IMR-90 (cell line): ENCODE data around the gene TIMM29. TPM values are rescaled to one million over a fixed set of nuclear protein-coding genes. Genes with fewer than 3 reads are reported as not detected.

Experiments used
- ATAC-seq: fragments of 200-7000 bp; cut with Tn5 transposase; 2 replicates; pipeline ENCODE4 v1.9.1; 2020; ENCODE audit warnings: low read depth, mild to moderate bottlenecking, moderate library complexity
- BruUV-seq: library from RNA; stranded (reverse); fragments of 400-500 nt; replicated peaks from 2 replicates; lab custom pipeline; 2021; lab: Mats Ljungman, UMichigan
- CTCF ChIA-PET: fragments of 300-600 bp; formaldehyde crosslinking; extraction: SDS; loops from one replicate; lab custom pipeline; 2021; ENCODE audit warnings: antibody characterized with exemption; lab: Yijun Ruan, JAX
- POLR2A ChIA-PET: fragments of 300-600 bp; sonication (Branson Sonifier 250); formaldehyde crosslinking; loops from one replicate; lab custom pipeline; 2022; ENCODE audit warnings: antibody characterized with exemption; ENCODE audit not compliant: unreplicated experiment; lab: Charles Lee
- DNase-seq: peaks from one replicate; pipeline ENCODE4 v3.0.0; 2013
- H2AFZ ChIP-seq: replicated peaks from 2 replicates; pipeline ENCODE3; 2013; ENCODE audit warnings: low read length, mild to moderate bottlenecking; ENCODE audit not compliant: poor library complexity
- H2AK5ac ChIP-seq: 2 replicates; pipeline ENCODE4 v1.6.1; 2013; ENCODE audit warnings: low read depth, low read length, inconsistent platforms
- H2AK9ac ChIP-seq: replicated peaks from 2 replicates; pipeline ENCODE3; 2013; ENCODE audit warnings: mild to moderate bottlenecking, low read depth, low read length, moderate library complexity; ENCODE audit not compliant: poor library complexity
- H2BK120ac ChIP-seq: 2 replicates; pipeline ENCODE4 v1.6.1; 2013; ENCODE audit warnings: low read depth, low read length, inconsistent platforms
- H2BK15ac ChIP-seq: 3 replicates; pipeline ENCODE4 v1.6.1; 2013; ENCODE audit warnings: low read depth, low read length, inconsistent platforms
- H2BK20ac ChIP-seq: 2 replicates; pipeline ENCODE4 v1.6.1; 2013; ENCODE audit warnings: low read depth, mild to moderate bottlenecking, inconsistent platforms, low read length, moderate library complexity
- H2BK5ac ChIP-seq: 2 replicates; pipeline ENCODE4 v1.6.1; 2013; ENCODE audit warnings: mild to moderate bottlenecking, low read depth, low read length, inconsistent platforms; ENCODE audit not compliant: poor library complexity, severe bottlenecking
- H3K14ac ChIP-seq: replicated peaks from 2 replicates; pipeline ENCODE4 v1.6.1; 2013; ENCODE audit warnings: low read depth, low read length, inconsistent platforms
- H3K18ac ChIP-seq: 2 replicates; pipeline ENCODE4 v1.6.1; 2013; ENCODE audit warnings: low read depth, low read length, control low read depth
- H3K23ac ChIP-seq: 2 replicates; pipeline ENCODE4 v1.6.1; 2013; ENCODE audit warnings: low read depth, low read length, inconsistent platforms
- H3K27ac ChIP-seq: 2 replicates; pipeline ENCODE4 v1.5.1; 2013; ENCODE audit warnings: mild to moderate bottlenecking, control low read depth, low read length; ENCODE audit not compliant: insufficient read depth
- H3K27me3 ChIP-seq: 2 replicates; pipeline ENCODE4 v1.6.1; 2013; ENCODE audit warnings: low read length; ENCODE audit not compliant: control insufficient read depth, insufficient read depth
- H3K36me3 ChIP-seq: 2 replicates; pipeline ENCODE4 v1.6.1; 2013; ENCODE audit warnings: low read length, mixed read lengths; ENCODE audit not compliant: control insufficient read depth, insufficient read depth
- H3K4ac ChIP-seq: 2 replicates; pipeline ENCODE4 v1.6.1; 2013; ENCODE audit warnings: low read depth, low read length, inconsistent platforms
- H3K4me1 ChIP-seq: 2 replicates; pipeline ENCODE4 v1.6.1; 2013; ENCODE audit warnings: low read length, mixed read lengths; ENCODE audit not compliant: control insufficient read depth, insufficient read depth
- H3K4me2 ChIP-seq: 2 replicates; pipeline ENCODE4 v1.6.1; 2013; ENCODE audit warnings: low read depth, mild to moderate bottlenecking, control low read depth, low read length, moderate library complexity
- H3K4me3 ChIP-seq: 2 replicates; pipeline ENCODE4 v1.5.1; 2013; ENCODE audit warnings: low read depth, mild to moderate bottlenecking, control low read depth, low read length, moderate library complexity; ENCODE audit not compliant: insufficient read depth
- H3K56ac ChIP-seq: 2 replicates; pipeline ENCODE4 v1.6.1; 2013; ENCODE audit warnings: low read length, inconsistent platforms; ENCODE audit not compliant: insufficient read depth; ENCODE audit errors: extremely low read depth
- H3K79me1 ChIP-seq, 2 experiments: 2 replicates each; pipeline ENCODE4 v1.6.1; 2013; ENCODE audit warnings: low read length in 2 of 2, inconsistent platforms in 1 of 2, low read depth in 1 of 2
- H3K9ac ChIP-seq: 2 replicates; pipeline ENCODE4 v1.6.1; 2013; ENCODE audit warnings: low read depth, low read length, control low read depth
- H3K9me1 ChIP-seq: 2 replicates; pipeline ENCODE4 v1.6.1; 2013; ENCODE audit warnings: low read length, inconsistent platforms; ENCODE audit not compliant: insufficient read depth
- H3K9me3 ChIP-seq: 2 replicates; pipeline ENCODE4 v1.6.1; 2013; ENCODE audit warnings: low read length; ENCODE audit not compliant: control insufficient read depth, insufficient read depth
- H4K20me1 ChIP-seq: 2 replicates; pipeline ENCODE4 v1.6.1; 2013; ENCODE audit warnings: low read length, inconsistent platforms; ENCODE audit not compliant: insufficient read depth
- H4K5ac ChIP-seq: 2 replicates; pipeline ENCODE4 v1.6.1; 2013; ENCODE audit warnings: mild to moderate bottlenecking, low read depth, low read length, control low read depth
- H4K8ac ChIP-seq, 2 experiments: 2 replicates each; pipeline ENCODE4 v1.6.1; 2013; ENCODE audit warnings: low read depth in 2 of 2, low read length in 2 of 2, control low read depth in 1 of 2, inconsistent platforms in 1 of 2
- H4K91ac ChIP-seq: 2 replicates; pipeline ENCODE4 v1.6.1; 2013; ENCODE audit warnings: low read depth, low read length, inconsistent platforms; ENCODE audit not compliant: insufficient read depth
- CHD1 ChIP-seq: IDR thresholded peaks from 2 replicates; pipeline ENCODE4 v1.6.1; 2012; ENCODE audit warnings: low read depth, low read length, improper control_type of control experiment
- ELK1 ChIP-seq: fragments of 150-350 bp; IDR thresholded peaks from 2 replicates; pipeline ENCODE4 v1.6.1; 2016; ENCODE audit warnings: low read depth, mild to moderate bottlenecking, low read length, moderate library complexity, borderline replicate concordance
- FOS ChIP-seq: fragments of 150-350 bp; IDR thresholded peaks from 2 replicates; pipeline ENCODE4 v1.6.1; 2016; ENCODE audit warnings: low read depth, low read length
- MXI1 ChIP-seq: IDR thresholded peaks from 2 replicates; pipeline ENCODE4 v1.6.1; 2012; ENCODE audit warnings: low read depth, mild to moderate bottlenecking, low read length, moderate library complexity, borderline replicate concordance
- POLR2A ChIP-seq: IDR thresholded peaks from 2 replicates; pipeline ENCODE4 v1.6.1; 2012; ENCODE audit warnings: mild to moderate bottlenecking, low read depth, low read length
- RAD21 ChIP-seq: IDR thresholded peaks from 2 replicates; pipeline ENCODE4 v1.6.1; 2012; ENCODE audit warnings: low read length, improper control_type of control experiment
- RFX5 ChIP-seq: IDR thresholded peaks from 2 replicates; pipeline ENCODE4 v1.8.0; 2012; ENCODE audit warnings: low read depth, mild to moderate bottlenecking, low read length, moderate library complexity
- SMC3 ChIP-seq: fragments of 150-350 bp; IDR thresholded peaks from 2 replicates; pipeline ENCODE4 v1.6.1; 2016; ENCODE audit warnings: low read depth, mild to moderate bottlenecking, antibody characterized with exemption, low read length, moderate library complexity
- WGBS, 2 experiments: methylation state at CpG; one replicate each; pipeline versions ENCODE4 v1.1.5 to v1.1.7; 2013; ENCODE audit warnings: missing lambda C conversion rate in 2 of 2; ENCODE audit not compliant: insufficient read length in 1 of 2; ENCODE audit errors: extremely low coverage in 2 of 2; 5-methylcytosine and 5-hydroxymethylcytosine counted together
- dilution Hi-C: fragments of 300-500 bp; cut with HindIII; formaldehyde crosslinking; loops from one replicate; pipeline ENCODE4 v1.14.3; 2018; ENCODE audit warnings: low sequenced_read_pairs; ENCODE audit not compliant: unreplicated experiment
- in situ Hi-C: fragments of 300-500 bp; cut with MboI; formaldehyde crosslinking; loops from 3 replicates; pipeline ENCODE4 v1.14.3; 2019; ENCODE audit warnings: low sequenced_read_pairs, inconsistent platforms, mixed read lengths
- intact Hi-C: fragments of 100-400 bp; cut with micrococcal nuclease; formaldehyde crosslinking; loops from 2 replicates; pipeline ENCODE4 v1.10.0; 2022
- polyA plus RNA-seq, 3 experiments: library from polyadenylated mRNA; depleted of rRNA; stranded (reverse); fragments of >200 nt; gene quantifications; 2 replicates each; pipeline ENCODE4 v1.2.3, GENCODE V29; 2012; ENCODE audit warnings: low replicate concordance in 1 of 3
- total RNA-seq: library from RNA; depleted of rRNA; stranded (reverse); fragments of >200 nt; gene quantifications from 2 replicates; pipeline ENCODE4 v1.2.3, GENCODE V29; 2012

TIMM29 gene
- total and polyA plus RNA-seq, 2 of the 4 experiments (the other 2 are of a cell fraction): 9.3 to 13.4 TPM

- H3K9me3 ChIP-seq: no peaks in the 10 kb centered on the region
- peak overlapping the region; percentile 9; the same call in 1 of the 2 replicates for H2AK5ac ChIP-seq
- peak overlapping the region; percentile 93 for H2AK9ac ChIP-seq
- peaks cover 96% of the 10 kb centered on the region for H4K20me1 ChIP-seq
- H2BK15ac ChIP-seq: no peak overlapping the region
- no TSS peak for BruUV-seq
- in situ Hi-C loops: no loop called here
- H4K8ac ChIP-seq: peak overlapping the region in 1 of 2 experiments; percentile 74; a peak in 2 of 4 replicates
- peaks cover 13% of the 10 kb centered on the region for H3K4me1 ChIP-seq
- ChIA-PET CTCF (interaction anchor here (0.9 kb wide), 1 partner anchor 33 kb away, joined by 4 read pairs; no protein-coding TSS in a partner anchor), POLR2A (no interaction called here)
- peak overlapping the region; percentile 53 for H2BK120ac ChIP-seq
- peak overlapping the region; percentile 6; the same call in 1 of the 2 replicates for H3K9ac ChIP-seq
- intact Hi-C loops: loop anchor here (2.0 kb wide), 1 partner anchor 15 kb away; the partner anchor contains the start of gene SMARCA4
- ATAC-seq: peak; percentile 74
- H4K5ac ChIP-seq: peak overlapping the region; percentile 70
- H3K9me1 ChIP-seq: peaks cover 27% of the 10 kb centered on the region
- H2BK20ac ChIP-seq: peak overlapping the region; percentile 55; the same call in 1 of the 2 replicates
- H3K23ac ChIP-seq: peak overlapping the region; percentile 81; the same call in 1 of the 2 replicates
- H3K27ac ChIP-seq: peak overlapping the region; percentile 48; the same call in 1 of the 2 replicates
- H3K4me2 ChIP-seq: peak overlapping the region; percentile 79
- H2AFZ ChIP-seq: peak overlapping the region; percentile 84
- 11% methylated on average over 4 of the region's 19 CpGs; no CpG with 5 or more reads in 1 of the 2 experiments for WGBS, 2 experiments
- peak overlapping the region; percentile 87 for H3K4ac ChIP-seq
- H4K91ac ChIP-seq: 0 out of 2 replicates have a peak overlapping the region, but pooled peaks have one; percentile 46
- peak overlapping the region; percentile 67 for H2BK5ac ChIP-seq
- H3K18ac ChIP-seq: 0 out of 2 replicates have a peak overlapping the region, but pooled peaks have one; percentile 31
- H3K36me3 ChIP-seq: peaks cover 4% of the 10 kb centered on the region; the same call in 1 of the 2 replicates
- dilution Hi-C loops: no loop called here
- no peak for TF ChIP-seq POLR2A
- no peak for TF ChIP-seq RAD21
- TF ChIP-seq FOS: no peak
- no peak for TF ChIP-seq ELK1
- TF ChIP-seq CHD1: no peak
- no peak for TF ChIP-seq SMC3
- TF ChIP-seq MXI1: no peak
- TF ChIP-seq RFX5: no peak
- H3K27me3 ChIP-seq: no peaks in the 10 kb centered on the region
- peak; percentile 66 for DNase-seq
- peak overlapping the region; percentile 14; the same call in 1 of the 2 replicates for H3K56ac ChIP-seq
- no peak overlapping the region for H3K4me3 ChIP-seq
- H3K79me1 ChIP-seq: peaks cover 12 to 75% of the 10 kb centered on the region in 2 experiments; a peak in 3 of 4 replicates
- H3K14ac ChIP-seq: peak overlapping the region; percentile 91
Measured at GRCh38 chr19:10975374-10976130, 46.9 kb downstream of the TIMM29 start.
